Kidney (tissue), 14 donors: ENCODE measurements around the gene GSN. TPM values are rescaled to one million over a fixed set of nuclear protein-coding genes. Genes with fewer than 3 reads are reported as not detected.

Experiments
- DNase-seq, 5 donors: peaks; one replicate each; pipeline ENCODE4 v3.0.0-alpha.2; 2013 to 2020
- FAIRE-seq: peaks from 2 replicates; lab custom pipeline; 2012; peaks lifted over from hg19 to GRCh38; lab: Jason Lieb, UNC
- H3K27ac ChIP-seq, 2 donors: one replicate each; pipeline ENCODE4 v1.7.0; 2013; ENCODE audit warnings: low read depth in 2 of 2, low read length in 2 of 2, inconsistent platforms in 1 of 2
- H3K27me3 ChIP-seq: one replicate; pipeline ENCODE4 v1.7.1; 2013; ENCODE audit warnings: low read length, inconsistent platforms; ENCODE audit not compliant: control insufficient read depth, insufficient read depth
- H3K36me3 ChIP-seq, 3 donors: one replicate each; pipeline versions ENCODE4 v1.7.0 to v1.7.1; 2013; ENCODE audit warnings: low read length in 3 of 3, control low read depth in 1 of 3, inconsistent platforms in 1 of 3; ENCODE audit not compliant: insufficient read depth in 3 of 3, control insufficient read depth in 2 of 3
- H3K4me1 ChIP-seq, 3 donors: one replicate each; pipeline versions ENCODE4 v1.7.0 to v1.7.1; 2013; ENCODE audit warnings: low read length in 3 of 3, inconsistent platforms in 1 of 3, low read depth in 1 of 3; ENCODE audit not compliant: control insufficient read depth in 2 of 3, insufficient read depth in 2 of 3
- H3K4me3 ChIP-seq, 3 donors: one replicate each; pipeline versions ENCODE4 v1.7.0 to v1.8.1; 2013; ENCODE audit warnings: low read length in 3 of 3, control low read depth in 1 of 3, inconsistent platforms in 1 of 3
- H3K9ac ChIP-seq, 3 donors: one replicate each; pipeline versions ENCODE4 v1.7.0 to v1.7.1; 2013; ENCODE audit warnings: low read length in 3 of 3, control low read depth in 1 of 3, inconsistent platforms in 1 of 3
- H3K9me3 ChIP-seq, 3 donors: one replicate each; pipeline versions ENCODE4 v1.7.0 to v1.7.1; 2013; ENCODE audit warnings: low read length in 3 of 3, control low read depth in 1 of 3, inconsistent platforms in 1 of 3; ENCODE audit not compliant: control insufficient read depth in 2 of 3, insufficient read depth in 1 of 3
- CTCF ChIP-seq: IDR thresholded peaks from 3 replicates; pipeline ENCODE4 v1.5.1; 2012; ENCODE audit warnings: mild to moderate bottlenecking, moderate library complexity, borderline replicate concordance; ENCODE audit not compliant: insufficient read depth; ENCODE audit errors: extremely low read depth
- intact Hi-C: fragments of 100-400 bp; cut with DNase I; formaldehyde crosslinking; loops from one replicate; pipeline ENCODE4 v1.11.1; 2022
- polyA plus RNA-seq: library from polyadenylated mRNA; stranded (reverse); fragments of 350-450 nt; fragmentation: Illumina TruSeq; extraction: RNeasy Lipid Tissue Mini Kit (QIAGEN cat#74804); gene quantifications from one replicate; pipeline ENCODE4 v1.2.3, GENCODE V29; 2014; ENCODE audit warnings: low read depth, low replicate concordance; ENCODE audit not compliant: insufficient read depth
- total RNA-seq: library from RNA; stranded (reverse); fragmentation: NEBNext Ultra II Directional; extraction: Animal tissue kit (Norgen Biotek cat#: 25700); gene quantifications from one replicate; pipeline ENCODE4 v1.2.1, GENCODE V29; 2021
- donor health status: control.
- donor health status: control.
- donor health status: control.
- donor health status: control.
- donor health status: control.
- donor health status: DM: yes; HTN: yes; CAD: no.
- donor health status: Normal renal cell carcinoma (clear cell type).

Gene GSN
- total and polyA plus RNA-seq, 2 donors from 2014 or later: 235 to 511 TPM

- Histone ChIP-seq H3K9me3 (no peaks in the 10 kb centered on the region), H3K27me3 (no peaks in the 10 kb centered on the region), H3K4me1 (peaks cover 0 to 16% (median 2%) of the 10 kb centered on the region in 3 donors), H3K9ac (no peak overlapping the region), H3K27ac (no peak overlapping the region), H3K36me3 (peaks cover 4 to 40% (median 28%) of the 10 kb centered on the region in 3 donors), H3K4me3 (no peak overlapping the region)
- no peak for FAIRE-seq
- no peak for DNase-seq
- intact Hi-C loops: no loop called here
- no peak for TF ChIP-seq CTCF
These were observed 54.2 kb downstream of the GSN start for GRCh38 chr9:121322037-121322736.

GRCh38 chr9:121322737-121323448 lies 54.9 kb downstream of the GSN start:
- Histone ChIP-seq H3K36me3 (peaks cover 4 to 36% (median 29%) of the 10 kb centered on the region in 3 donors), H3K27ac (no peak overlapping the region), H3K4me1 (peaks cover 0 to 11% (median 2%) of the 10 kb centered on the region in 3 donors), H3K4me3 (no peak overlapping the region), H3K9me3 (no peaks in the 10 kb centered on the region), H3K9ac (no peak overlapping the region), H3K27me3 (no peaks in the 10 kb centered on the region)
- DNase-seq (no peak), FAIRE-seq (no peak)
- intact Hi-C loops: no loop called here
- no peak for TF ChIP-seq CTCF

GRCh38 chr9:121323449-121324151 lies 55.6 kb downstream of the GSN start:
- TF ChIP-seq CTCF: no peak

More at GRCh38 chr9:121323449-121324151, 55.6 kb downstream of the GSN start:
- no peak overlapping the region for H3K27ac ChIP-seq
- FAIRE-seq (no peak), DNase-seq (no peak)
- no peaks in the 10 kb centered on the region for H3K27me3 ChIP-seq
- H3K36me3 ChIP-seq: peaks cover 4 to 38% (median 35%) of the 10 kb centered on the region in 3 donors
- no peak overlapping the region for H3K4me3 ChIP-seq
- H3K9me3 ChIP-seq: no peaks in the 10 kb centered on the region
- no peak overlapping the region for H3K9ac ChIP-seq
- intact Hi-C loops: no loop called here
- peaks cover 0 to 5% (median 2%) of the 10 kb centered on the region in 3 donors for H3K4me1 ChIP-seq
